ENCODE data around the gene SYTL2.

SYTL2 gene

DNA sequence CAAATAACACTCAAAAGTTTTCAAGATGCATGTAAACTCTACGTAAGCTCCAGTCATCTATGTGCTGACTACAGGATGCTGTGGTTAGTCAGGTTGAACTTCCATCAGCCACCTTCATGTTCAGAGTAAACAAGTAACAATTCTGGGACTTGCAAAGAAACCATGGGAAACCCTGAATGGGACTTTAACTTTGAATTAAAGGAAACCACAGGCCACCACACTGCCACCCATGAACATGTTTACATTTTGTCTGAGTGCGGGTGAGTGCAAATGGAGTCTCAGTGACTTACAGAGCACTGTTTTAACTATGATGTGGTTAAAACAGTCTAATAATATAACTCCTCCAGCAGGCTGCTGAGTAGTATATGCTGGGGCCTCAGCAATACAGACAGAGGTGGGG, 12.9 kb upstream of the SYTL2 start:
- H3K4me3 ChIP-seq (ENCODE audit: low read depth, low read length) = no peak overlapping the region
- TF ChIP-seq, protein P1, sequence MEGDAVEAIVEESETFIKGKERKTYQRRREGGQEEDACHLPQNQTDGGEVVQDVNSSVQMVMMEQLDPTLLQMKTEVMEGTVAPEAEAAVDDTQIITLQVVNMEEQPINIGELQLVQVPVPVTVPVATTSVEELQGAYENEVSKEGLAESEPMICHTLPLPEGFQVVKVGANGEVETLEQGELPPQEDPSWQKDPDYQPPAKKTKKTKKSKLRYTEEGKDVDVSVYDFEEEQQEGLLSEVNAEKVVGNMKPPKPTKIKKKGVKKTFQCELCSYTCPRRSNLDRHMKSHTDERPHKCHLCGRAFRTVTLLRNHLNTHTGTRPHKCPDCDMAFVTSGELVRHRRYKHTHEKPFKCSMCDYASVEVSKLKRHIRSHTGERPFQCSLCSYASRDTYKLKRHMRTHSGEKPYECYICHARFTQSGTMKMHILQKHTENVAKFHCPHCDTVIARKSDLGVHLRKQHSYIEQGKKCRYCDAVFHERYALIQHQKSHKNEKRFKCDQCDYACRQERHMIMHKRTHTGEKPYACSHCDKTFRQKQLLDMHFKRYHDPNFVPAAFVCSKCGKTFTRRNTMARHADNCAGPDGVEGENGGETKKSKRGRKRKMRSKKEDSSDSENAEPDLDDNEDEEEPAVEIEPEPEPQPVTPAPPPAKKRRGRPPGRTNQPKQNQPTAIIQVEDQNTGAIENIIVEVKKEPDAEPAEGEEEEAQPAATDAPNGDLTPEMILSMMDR (IDR thresholded peaks at IDR 0.05; ENCODE audit: low read depth, low read length) = no peak

DNA sequence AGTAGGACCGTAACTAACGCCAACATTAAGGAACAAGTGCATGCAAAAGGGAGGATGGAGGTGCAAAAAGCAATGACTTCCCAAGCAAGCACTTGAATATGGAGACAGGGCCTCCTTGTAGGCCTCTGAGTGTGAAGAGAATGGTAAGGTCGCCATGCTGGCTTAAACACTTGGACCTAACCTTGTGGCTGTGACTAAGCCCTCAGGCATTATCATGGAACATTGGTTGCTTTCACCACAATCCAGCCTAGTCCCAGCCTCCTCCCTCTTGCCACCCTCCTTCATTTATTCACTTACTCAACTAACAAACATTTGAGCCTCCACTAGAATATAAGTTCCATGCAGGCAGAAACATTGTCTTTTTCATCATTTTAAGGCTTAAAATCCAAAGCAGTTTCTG, 11.9 kb upstream of the SYTL2 start:
- H3K4me3 ChIP-seq (ENCODE audit: low read depth, low read length) = no peak overlapping the region
- TF ChIP-seq, protein P1 (IDR thresholded peaks at IDR 0.05; ENCODE audit: low read depth, low read length) = no peak

DNA sequence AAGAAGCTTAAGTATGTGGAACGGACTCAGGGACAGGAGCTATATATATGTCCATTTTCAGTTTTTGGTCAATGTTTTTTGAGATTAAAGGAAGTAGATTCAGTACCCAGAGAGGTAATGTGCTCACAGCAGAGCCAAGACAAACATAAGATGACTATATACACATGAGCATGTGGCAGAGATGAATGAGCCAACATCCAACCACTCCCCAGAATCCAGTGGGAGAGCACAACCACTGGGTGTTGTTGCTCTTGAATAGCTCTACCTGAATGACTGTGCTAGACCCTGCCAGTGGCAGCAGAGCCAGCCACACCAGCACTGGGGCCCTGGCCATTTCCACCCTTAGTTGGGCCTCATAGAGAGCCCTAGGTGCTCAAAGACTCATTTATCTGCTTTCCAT, 10.7 kb upstream of the SYTL2 start:
- TF ChIP-seq, protein P1 (IDR thresholded peaks at IDR 0.05; ENCODE audit: low read depth, low read length) = no peak
- no peak overlapping the region for H3K4me3 ChIP-seq (ENCODE audit: low read depth, low read length)

DNA sequence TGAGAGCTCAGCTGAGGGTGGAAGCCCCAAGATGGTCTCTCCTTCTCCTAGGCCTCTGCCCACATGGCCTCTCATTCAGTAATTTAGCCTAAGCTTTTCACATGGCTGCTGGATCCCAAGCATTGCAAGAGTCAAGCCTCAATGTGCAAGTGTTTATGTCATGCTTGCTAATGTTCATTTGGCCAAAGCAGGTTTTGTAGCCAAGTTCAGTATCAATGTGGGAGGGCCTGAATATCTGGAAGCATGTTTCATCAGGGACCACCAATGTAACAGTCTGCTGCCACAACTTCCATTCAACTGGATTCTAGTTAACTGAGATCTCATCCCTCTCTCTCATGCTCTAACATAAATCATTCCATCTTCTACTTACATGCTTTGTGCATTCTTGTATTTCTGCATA, 8.5 kb upstream of the SYTL2 start:
- TF ChIP-seq, protein P1 (IDR thresholded peaks at IDR 0.05; ENCODE audit: low read depth, low read length) = no peak
- no peak overlapping the region for H3K4me3 ChIP-seq (ENCODE audit: low read depth, low read length)

DNA sequence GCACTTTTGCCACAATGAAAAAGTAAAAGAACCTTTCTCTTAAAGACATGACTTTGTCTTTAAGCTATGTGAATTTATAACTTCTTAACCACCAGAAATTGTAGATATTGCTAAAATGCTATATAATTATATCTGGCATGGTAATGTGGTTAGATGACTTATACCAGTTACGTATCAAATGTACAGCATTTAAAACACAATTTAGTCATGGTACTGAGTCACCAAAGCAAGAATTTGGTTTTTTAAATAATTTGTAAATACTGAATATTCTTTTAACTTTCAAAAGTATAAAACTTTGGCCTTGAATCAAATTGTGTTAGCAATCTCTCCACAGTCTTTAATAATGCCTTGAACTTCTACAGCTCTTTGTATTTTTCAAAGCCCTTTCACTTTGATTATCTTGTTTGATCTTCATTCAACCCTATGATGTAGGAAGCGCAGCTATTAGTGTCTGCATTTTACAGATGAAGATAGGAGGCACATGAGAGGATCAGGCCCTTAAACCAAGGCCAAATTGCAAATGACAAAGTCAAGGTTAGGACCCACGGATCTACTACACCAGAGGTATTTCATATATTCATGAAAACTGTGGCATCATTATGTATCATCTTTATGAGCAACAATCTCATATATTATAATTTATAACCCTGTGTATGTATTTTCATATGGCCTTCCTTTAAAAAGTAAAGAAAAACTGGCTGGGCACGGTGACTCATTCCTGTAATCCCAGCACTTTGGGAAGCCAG, 4.4 kb upstream of the SYTL2 start:
- H3K4me3 ChIP-seq (ENCODE audit: low read depth, low read length) = no peak overlapping the region
- TF ChIP-seq, protein P1 (IDR thresholded peaks at IDR 0.05; ENCODE audit: low read depth, low read length) = no peak

DNA sequence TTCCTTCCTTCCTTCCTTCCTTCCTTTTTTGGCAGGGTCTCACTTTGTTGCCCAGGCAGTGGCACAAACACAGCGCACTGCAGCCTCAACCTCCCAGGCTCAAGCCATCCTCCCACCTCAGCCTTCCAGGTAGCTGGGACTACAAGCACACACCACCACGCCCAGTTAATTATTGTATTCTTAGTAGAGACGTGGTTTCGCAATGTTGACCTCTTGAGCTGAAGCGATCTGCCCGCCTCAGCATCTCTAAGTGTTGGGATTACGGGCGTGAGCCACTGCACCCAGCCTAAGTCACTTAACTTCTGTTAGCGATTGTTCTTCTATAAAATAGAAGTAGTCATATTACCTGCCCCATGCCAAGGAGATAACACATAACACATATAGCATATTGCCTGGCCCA, 2.8 kb upstream of the SYTL2 start:
- H3K4me3 ChIP-seq (ENCODE audit: low read depth, low read length) = no peak overlapping the region
- TF ChIP-seq, protein P1 (IDR thresholded peaks at IDR 0.05; ENCODE audit: low read depth, low read length) = no peak

DNA sequence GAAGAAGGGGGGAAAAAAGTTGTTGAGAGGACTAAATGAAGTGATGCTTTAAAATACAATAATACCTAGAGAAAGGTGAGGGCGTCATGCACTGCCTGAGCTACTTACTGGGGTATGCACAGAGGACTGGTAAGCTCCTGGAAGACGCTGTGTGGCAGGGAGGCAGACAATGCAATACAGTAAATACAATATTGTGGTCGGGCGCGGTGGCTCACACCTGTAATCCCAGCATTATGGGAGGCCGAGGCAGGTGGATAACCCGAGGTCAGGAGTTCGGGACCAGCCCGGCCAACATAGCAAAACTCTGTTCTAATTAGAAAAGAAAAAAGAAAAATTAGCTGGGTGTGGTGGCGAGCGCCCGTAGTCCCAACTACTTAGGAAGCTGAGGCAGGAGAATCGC, 683 bp upstream of the SYTL2 start:
- peak overlapping the region; percentile 69 for H3K4me3 ChIP-seq (ENCODE audit: low read depth, low read length)
- TF ChIP-seq, protein P1 (IDR thresholded peaks at IDR 0.05; ENCODE audit: low read depth, low read length) = no peak
